Cardiac fibroblast (primary cell): Measurements from ENCODE around the gene SLC35F4.

Source experiments
- DNase-seq, 2 donors: peaks; one replicate each; pipeline versions ENCODE4 v3.0.0 to v3.0.0-alpha.2; 2010; ENCODE audit warnings: low read depth in 2 of 2
- H3K4me3 ChIP-seq, 2 donors: replicated peaks in 1 of 2; 1 replicate in 1 of 2; 2 replicates in 1 of 2; pipeline ENCODE4 v1.5.1; 2011; ENCODE audit warnings: low read depth in 2 of 2, low read length in 2 of 2, mild to moderate bottlenecking in 2 of 2, moderate library complexity in 1 of 2
- CTCF ChIP-seq: IDR thresholded peaks from one replicate; pipeline ENCODE4 v1.5.1; 2011; ENCODE audit warnings: low read depth, mild to moderate bottlenecking, low read length, inconsistent platforms

SLC35F4 gene

GRCh38 chr14:57637901-57638300 lies 228.0 kb downstream of the SLC35F4 start:
- no peak for DNase-seq
- H3K4me3 ChIP-seq, result no peak overlapping the region
- no peak for TF ChIP-seq CTCF

- DNase-seq, result no peak
- no peak for TF ChIP-seq CTCF
- H3K4me3 ChIP-seq, result no peak overlapping the region
These were observed 231.6 kb downstream of the SLC35F4 start for GRCh38 chr14:57634335-57634734.

- no peak for TF ChIP-seq CTCF
- DNase-seq, result no peak
- no peak overlapping the region for H3K4me3 ChIP-seq
These were observed 233.2 kb downstream of the SLC35F4 start for GRCh38 chr14:57632649-57633048.

DNA sequence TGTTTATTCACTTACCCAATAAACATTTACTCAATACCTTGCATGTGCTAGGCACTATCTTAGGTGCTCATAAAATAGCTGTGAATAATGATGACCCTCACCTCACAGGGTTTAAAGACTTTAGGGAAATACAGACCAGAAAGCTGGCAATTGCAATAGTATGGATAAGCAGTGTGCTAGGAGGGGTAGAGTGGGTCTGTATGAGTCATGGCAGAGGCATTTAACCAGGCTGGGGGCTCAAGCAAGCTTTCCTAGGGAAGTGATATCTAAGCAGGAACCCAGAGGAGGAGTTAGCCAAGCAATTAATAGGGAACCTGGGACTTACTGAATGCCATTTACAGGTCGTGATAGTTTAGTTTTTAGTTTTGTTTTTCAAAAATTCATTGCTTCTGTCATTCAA lies 248.4 kb downstream of the SLC35F4 start:
- no peak overlapping the region for H3K4me3 ChIP-seq
- no peak for TF ChIP-seq CTCF
- DNase-seq, result no peak

- no peak for TF ChIP-seq CTCF
- no peak overlapping the region for H3K4me3 ChIP-seq
- DNase-seq, result no peak
These were observed 252.9 kb downstream of the SLC35F4 start for GRCh38 chr14:57612946-57613345.

DNA sequence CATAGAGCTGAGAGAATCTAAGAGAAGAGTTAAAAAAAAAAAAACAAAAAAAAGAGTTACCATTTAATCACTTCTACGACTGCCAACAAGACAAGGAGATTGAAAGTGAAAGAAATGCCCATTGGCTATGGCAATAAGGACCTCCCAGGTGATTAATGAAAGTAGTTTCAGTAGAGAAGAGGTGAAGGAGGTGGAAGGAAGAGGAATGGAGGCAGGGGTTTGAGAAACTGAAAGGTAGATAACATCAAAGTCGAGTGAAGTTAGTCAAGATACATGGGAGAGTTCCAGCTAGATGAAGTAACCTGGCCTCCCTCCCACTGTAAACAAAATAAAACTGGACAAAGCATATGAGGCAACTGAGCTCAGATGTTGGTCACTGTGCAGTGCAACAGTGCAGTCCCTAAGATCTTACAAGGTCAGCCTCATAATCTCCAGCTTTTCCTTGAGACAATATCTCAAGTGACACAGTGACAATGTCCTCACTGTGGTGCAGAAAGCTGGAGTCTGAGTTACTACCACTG lies 254.3 kb downstream of the SLC35F4 start:
- DNase-seq, result no peak
- no peak for TF ChIP-seq CTCF

GRCh38 chr14:57610631-57611030 lies 255.3 kb downstream of the SLC35F4 start:
- TF ChIP-seq CTCF, result no peak
- no peak overlapping the region for H3K4me3 ChIP-seq
- DNase-seq, result no peak

More for the DNA sequence above, 254.3 kb downstream of the SLC35F4 start:
- H3K4me3 ChIP-seq, result no peak overlapping the region
